HUES6 (cell line): Measurements from ENCODE around the gene PRRT2.

Source experiments
- H3K27ac ChIP-seq: 2 replicates; pipeline ENCODE4 v1.7.0; 2013; ENCODE audit warnings: low read depth, mild to moderate bottlenecking, low read length, inconsistent platforms
- H3K27me3 ChIP-seq: 2 replicates; pipeline ENCODE4 v1.6.1; 2013; ENCODE audit warnings: low read length; ENCODE audit not compliant: control insufficient read depth, insufficient read depth
- H3K36me3 ChIP-seq: 2 replicates; pipeline ENCODE4 v1.6.1; 2013; ENCODE audit warnings: low read length; ENCODE audit not compliant: control insufficient read depth, insufficient read depth
- H3K4me1 ChIP-seq: 2 replicates; pipeline ENCODE4 v1.6.1; 2013; ENCODE audit warnings: low read length; ENCODE audit not compliant: control insufficient read depth, insufficient read depth
- H3K4me3 ChIP-seq: 2 replicates; pipeline ENCODE4 v1.5.1; 2013; ENCODE audit warnings: low read depth, low read length
- H3K9ac ChIP-seq: one replicate; pipeline ENCODE4 v1.6.1; 2013; ENCODE audit warnings: mild to moderate bottlenecking, low read length
- H3K9me3 ChIP-seq: 2 replicates; pipeline ENCODE4 v1.6.1; 2013; ENCODE audit warnings: low read depth, low read length; ENCODE audit not compliant: control insufficient read depth, insufficient read depth

Gene PRRT2

DNA sequence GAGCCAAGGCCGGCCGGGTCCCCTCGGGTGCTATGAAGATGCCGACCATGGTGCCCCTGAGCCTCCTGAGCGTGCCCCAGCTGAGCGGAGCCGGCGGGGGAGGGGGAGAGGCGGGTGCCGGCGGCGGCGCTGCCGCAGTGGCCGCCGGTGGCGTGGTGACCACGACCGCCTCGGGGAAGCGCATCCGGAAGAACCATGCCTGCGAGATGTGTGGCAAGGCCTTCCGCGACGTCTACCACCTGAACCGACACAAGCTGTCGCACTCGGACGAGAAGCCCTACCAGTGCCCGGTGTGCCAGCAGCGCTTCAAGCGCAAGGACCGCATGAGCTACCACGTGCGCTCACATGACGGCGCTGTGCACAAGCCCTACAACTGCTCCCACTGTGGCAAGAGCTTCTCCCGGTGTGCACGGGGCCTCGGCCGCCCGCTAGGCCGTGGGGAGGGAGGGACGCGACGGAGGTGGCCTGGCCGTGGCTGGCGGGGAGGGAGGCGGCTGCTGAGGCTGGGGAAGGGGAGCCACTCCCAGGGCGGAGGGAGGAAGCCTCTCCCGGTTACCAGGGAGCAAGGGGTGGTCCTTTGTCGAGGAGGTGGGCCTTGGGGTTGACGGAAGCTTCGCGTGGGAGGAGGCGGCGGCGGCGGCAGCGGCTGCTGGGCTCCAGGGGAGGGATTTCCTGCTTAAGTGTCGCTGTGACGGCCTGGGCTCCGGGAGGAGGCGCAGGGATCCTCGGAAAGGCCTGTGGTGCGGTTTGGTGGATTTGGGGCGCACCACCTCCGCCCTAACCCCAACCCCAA, 4.4 kb upstream of the PRRT2 start:
- Histone ChIP-seq H3K9ac (peak overlapping the region; percentile 95), H3K4me3 (peak overlapping the region; percentile 73), H3K27ac (peak overlapping the region; percentile 16; the same call in 1 of the 2 replicates), H3K9me3 (no peaks in the 10 kb centered on the region), H3K36me3 (peaks cover 48% of the 10 kb centered on the region), H3K27me3 (no peaks in the 10 kb centered on the region), H3K4me1 (peaks cover 43% of the 10 kb centered on the region)

DNA sequence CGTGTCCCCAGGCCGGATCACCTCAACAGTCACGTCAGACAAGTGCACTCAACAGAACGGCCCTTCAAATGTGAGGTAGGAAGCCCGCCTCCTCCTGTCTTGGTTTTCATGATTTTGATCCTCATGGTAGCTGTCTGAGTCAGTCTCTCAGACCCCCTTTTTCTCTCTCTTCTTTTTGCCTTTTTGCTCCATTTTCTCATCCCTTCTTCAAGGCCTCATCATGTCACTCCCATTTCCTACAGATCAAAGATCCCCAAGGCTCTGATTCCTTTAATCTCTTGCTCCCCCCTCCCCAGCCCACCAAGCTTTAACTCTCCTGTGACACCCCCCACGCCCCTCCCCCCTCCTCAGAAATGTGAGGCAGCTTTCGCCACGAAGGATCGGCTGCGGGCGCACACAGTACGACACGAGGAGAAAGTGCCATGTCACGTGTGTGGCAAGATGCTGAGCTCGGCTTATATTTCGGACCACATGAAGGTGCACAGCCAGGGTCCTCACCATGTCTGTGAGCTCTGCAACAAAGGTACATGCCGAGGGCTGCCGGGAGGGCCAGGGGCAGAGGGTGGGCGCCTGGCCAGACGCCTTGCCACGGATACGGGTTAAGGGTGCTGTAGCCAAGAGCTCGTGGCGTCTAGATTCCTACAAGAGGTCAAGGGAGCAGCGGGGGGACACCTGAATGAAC, 3.6 kb upstream of the PRRT2 start:
- Histone ChIP-seq H3K27me3 (no peaks in the 10 kb centered on the region), H3K4me3 (peak overlapping the region; percentile 73), H3K9ac (peak overlapping the region; percentile 95), H3K27ac (peak overlapping the region; percentile 16; the same call in 1 of the 2 replicates), H3K4me1 (peaks cover 48% of the 10 kb centered on the region), H3K9me3 (no peaks in the 10 kb centered on the region), H3K36me3 (peaks cover 41% of the 10 kb centered on the region)

DNA sequence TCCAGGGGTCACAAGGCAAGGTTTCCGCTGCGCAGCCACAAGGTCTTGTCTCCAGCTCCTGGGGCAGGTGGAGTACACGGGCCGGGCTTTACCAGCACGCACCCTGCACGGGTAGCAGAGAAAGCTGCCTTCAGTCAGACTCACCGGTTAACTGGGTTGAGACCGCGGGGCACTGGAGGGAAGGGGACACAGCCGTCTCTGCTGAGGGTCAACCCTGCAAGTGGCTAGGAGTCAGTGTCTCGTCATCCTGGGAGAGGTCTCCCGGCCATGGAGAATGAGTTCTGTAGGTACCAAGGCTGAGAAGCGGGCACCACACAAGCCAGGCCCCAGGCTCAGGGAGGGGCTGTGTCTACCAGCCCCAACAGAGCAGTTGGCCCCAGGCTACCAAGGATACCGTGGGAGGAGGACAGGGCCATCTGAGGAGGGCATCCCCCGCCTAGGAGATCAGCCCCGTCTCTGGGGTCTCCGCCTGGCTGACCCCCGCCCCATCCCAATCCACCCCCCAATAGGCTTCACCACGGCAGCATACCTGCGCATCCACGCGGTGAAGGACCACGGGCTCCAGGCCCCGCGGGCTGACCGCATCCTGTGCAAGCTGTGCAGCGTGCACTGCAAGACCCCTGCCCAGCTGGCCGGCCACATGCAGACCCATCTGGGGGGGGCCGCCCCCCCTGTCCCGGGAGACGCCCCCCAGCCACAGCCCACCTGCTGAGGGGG, 2.8 kb upstream of the PRRT2 start:
- Histone ChIP-seq H3K4me1 (peaks cover 47% of the 10 kb centered on the region), H3K27me3 (no peaks in the 10 kb centered on the region), H3K27ac (no peak overlapping the region), H3K9ac (peak overlapping the region; percentile 53), H3K9me3 (no peaks in the 10 kb centered on the region), H3K4me3 (peak overlapping the region; percentile 73), H3K36me3 (peaks cover 32% of the 10 kb centered on the region)

DNA sequence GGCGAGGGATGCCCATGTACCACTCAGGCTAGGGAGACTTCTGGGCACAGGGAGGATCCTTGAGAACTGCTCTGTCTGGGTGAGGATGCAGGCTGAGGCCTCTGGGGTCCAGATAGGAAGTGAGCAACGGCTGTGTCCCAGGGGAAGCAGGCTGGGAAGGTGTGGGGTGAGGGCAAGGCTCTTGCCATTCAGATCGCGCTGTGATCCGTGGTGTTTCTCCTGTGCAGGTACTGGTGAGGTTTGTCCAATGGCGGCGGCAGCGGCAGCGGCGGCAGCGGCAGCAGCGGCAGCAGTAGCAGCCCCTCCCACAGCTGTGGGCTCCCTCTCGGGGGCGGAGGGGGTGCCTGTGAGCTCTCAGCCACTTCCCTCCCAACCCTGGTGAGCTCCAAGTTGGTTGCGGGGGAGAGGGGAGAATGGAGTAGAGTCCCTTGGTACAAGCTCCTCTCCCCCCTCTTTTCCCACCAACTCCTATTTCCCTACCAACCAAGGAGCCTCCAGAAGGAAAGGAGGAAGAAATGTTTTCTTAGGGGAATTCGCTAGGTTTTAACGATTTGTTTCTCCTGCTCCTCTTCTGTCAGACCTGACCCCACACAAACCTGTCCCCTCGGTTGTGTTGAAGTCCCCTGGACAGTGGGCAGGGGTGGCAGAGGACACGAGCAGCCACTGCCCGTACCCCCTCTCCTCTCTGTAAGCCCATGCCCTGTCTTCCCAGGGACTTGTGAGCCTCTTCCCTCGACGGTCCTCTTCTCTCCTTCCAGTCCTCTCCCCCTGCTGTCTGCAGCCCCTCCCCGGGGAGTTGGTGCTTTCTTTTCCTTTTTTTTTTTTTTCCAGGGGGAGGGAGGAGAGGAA, 1.9 kb upstream of the PRRT2 start:
- Histone ChIP-seq H3K27ac (peak overlapping the region; percentile 26; the same call in 1 of the 2 replicates), H3K4me3 (peak overlapping the region; percentile 68), H3K9ac (peak overlapping the region; percentile 35), H3K27me3 (no peaks in the 10 kb centered on the region), H3K36me3 (peaks cover 27% of the 10 kb centered on the region), H3K4me1 (peaks cover 48% of the 10 kb centered on the region), H3K9me3 (no peaks in the 10 kb centered on the region)

- peak overlapping the region; percentile 35 for H3K9ac ChIP-seq
- no peaks in the 10 kb centered on the region for H3K27me3 ChIP-seq
- peak overlapping the region; percentile 26; the same call in 1 of the 2 replicates for H3K27ac ChIP-seq
- H3K4me1 ChIP-seq, result peaks cover 50% of the 10 kb centered on the region
- no peaks in the 10 kb centered on the region for H3K9me3 ChIP-seq
- H3K36me3 ChIP-seq, result peaks cover 27% of the 10 kb centered on the region
- peak overlapping the region; percentile 68 for H3K4me3 ChIP-seq
Observed at GRCh38 chr16:29810699-29811169, 1.3 kb upstream of the PRRT2 start.

DNA sequence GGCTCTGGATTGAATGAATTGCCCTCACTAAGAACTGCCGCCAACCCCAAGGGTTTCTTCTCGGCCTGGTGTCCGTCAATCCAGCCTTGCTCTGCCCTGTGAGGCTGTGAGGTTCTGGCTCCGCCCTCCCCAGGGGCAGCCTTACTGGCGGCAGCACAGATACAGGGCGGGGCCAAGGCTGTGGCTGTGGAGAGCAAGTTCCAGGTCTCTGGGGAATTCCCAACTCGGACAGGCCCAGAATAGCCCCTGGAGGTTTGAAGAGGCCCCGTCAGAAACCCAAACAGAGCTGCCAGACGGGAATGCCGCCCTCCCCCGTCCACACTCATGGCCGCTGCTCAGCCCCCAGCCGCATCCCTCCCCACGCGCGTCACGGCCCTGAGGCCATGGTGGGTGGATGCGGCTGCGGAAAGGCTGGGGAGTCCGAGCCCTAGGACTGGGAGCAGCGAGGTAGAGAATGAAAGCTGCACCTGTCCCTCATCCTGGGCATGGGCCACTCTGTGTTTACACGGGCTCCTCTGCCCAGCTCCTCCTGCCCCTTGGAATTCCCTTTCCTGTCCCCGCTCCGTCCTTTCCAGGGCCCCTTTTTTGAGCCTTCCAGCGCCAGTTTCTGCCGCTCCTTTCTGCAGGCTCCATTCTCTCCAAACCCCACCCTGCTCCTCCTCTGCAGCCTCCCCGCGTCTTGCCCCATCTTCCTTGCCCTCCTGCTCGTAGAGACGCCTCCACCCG, 660 bp upstream of the PRRT2 start:
- Histone ChIP-seq H3K9me3 (no peaks in the 10 kb centered on the region), H3K36me3 (peaks cover 27% of the 10 kb centered on the region), H3K27me3 (no peaks in the 10 kb centered on the region), H3K27ac (peak overlapping the region; percentile 15; the same call in 1 of the 2 replicates), H3K4me3 (peak overlapping the region; percentile 68), H3K4me1 (peaks cover 50% of the 10 kb centered on the region), H3K9ac (peak overlapping the region; percentile 73)

- Histone ChIP-seq H3K9ac (peak overlapping the region; percentile 58), H3K4me1 (peaks cover 52% of the 10 kb centered on the region), H3K4me3 (peak overlapping the region; percentile 68), H3K36me3 (peaks cover 23% of the 10 kb centered on the region), H3K9me3 (no peaks in the 10 kb centered on the region), H3K27me3 (no peaks in the 10 kb centered on the region), H3K27ac (no peak overlapping the region)
Observed at GRCh38 chr16:29812754-29813643, 1.0 kb downstream of the PRRT2 start.

DNA sequence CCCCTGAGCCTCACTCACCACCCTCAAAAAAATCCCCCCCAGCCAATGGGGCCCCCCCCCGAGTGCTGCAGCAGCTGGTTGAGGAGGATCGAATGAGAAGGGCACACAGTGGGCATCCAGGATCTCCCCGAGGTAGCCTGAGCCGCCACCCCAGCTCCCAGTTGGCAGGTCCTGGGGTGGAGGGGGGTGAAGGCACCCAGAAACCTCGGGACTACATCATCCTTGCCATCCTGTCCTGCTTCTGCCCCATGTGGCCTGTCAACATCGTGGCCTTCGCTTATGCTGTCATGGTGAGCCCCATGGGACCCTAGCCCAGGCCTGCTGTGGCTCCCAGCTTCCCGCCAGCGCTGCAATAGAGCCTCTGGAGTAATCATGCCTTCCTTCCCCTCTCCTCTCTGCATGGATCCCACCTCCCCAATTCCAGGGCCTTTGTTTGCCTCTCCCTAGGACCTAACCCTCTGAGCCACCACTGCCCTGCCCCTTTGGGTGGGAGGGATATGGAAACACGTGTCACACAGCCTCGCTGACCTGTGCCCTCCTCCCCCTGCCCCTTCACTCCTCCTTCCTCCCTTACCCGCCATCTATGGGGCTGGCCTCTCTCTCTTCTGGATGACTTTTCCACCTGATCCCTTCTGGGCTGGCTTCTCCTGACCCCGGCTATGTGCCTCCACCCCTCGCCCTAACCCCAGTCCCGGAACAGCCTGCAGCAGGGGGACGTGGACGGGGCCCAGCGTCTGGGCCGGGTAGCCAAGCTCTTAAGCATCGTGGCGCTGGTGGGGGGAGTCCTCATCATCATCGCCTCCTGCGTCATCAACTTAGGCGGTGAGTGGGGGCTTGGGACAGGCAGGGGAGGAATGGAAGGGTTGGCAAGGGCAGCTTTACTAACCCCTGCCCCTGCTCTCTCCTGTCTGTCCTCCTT, 1.9 kb downstream of the PRRT2 start:
- Histone ChIP-seq H3K36me3 (peaks cover 23% of the 10 kb centered on the region), H3K9ac (peak overlapping the region; percentile 10), H3K27me3 (no peaks in the 10 kb centered on the region), H3K27ac (no peak overlapping the region), H3K9me3 (no peaks in the 10 kb centered on the region), H3K4me3 (peak overlapping the region; percentile 92; the same call in 1 of the 2 replicates), H3K4me1 (peaks cover 49% of the 10 kb centered on the region)
